Measurements from ENCODE around the gene ULK4.

DNA sequence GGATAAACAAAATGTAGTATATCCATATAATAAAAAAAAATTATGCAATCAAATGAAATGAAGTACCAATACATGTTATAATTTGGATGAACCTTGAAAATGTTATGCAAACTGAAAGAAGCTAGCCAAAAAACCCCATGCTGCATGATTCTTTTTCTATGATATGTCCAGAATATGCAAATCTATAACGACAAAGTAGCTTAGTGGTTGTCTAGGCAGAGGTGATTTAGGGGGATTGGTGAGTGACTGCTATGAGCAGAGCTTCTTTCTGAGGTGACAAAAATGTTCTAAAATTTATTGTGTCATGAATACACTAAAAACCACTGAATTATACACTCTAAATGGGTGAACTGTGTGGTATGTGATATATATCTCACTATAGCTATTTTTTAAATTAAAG lies 438.0 kb downstream of the ULK4 start:
- TF ChIP-seq, protein P1, sequence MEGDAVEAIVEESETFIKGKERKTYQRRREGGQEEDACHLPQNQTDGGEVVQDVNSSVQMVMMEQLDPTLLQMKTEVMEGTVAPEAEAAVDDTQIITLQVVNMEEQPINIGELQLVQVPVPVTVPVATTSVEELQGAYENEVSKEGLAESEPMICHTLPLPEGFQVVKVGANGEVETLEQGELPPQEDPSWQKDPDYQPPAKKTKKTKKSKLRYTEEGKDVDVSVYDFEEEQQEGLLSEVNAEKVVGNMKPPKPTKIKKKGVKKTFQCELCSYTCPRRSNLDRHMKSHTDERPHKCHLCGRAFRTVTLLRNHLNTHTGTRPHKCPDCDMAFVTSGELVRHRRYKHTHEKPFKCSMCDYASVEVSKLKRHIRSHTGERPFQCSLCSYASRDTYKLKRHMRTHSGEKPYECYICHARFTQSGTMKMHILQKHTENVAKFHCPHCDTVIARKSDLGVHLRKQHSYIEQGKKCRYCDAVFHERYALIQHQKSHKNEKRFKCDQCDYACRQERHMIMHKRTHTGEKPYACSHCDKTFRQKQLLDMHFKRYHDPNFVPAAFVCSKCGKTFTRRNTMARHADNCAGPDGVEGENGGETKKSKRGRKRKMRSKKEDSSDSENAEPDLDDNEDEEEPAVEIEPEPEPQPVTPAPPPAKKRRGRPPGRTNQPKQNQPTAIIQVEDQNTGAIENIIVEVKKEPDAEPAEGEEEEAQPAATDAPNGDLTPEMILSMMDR (conservative IDR thresholded peaks at IDR 0.05): no peak
- no peak for TF ChIP-seq ZFX (IDR thresholded peaks at IDR 0.05)

Measured in C4-2B (cell line).